IPS-NIHi11 (cell line): ENCODE results near the gene RABGGTA.

Experiments
- DNase-seq: peaks from one replicate; pipeline ENCODE4 v3.0.0; 2012; ENCODE audit warnings: mixed read lengths, low spot score

The RABGGTA gene

DNA sequence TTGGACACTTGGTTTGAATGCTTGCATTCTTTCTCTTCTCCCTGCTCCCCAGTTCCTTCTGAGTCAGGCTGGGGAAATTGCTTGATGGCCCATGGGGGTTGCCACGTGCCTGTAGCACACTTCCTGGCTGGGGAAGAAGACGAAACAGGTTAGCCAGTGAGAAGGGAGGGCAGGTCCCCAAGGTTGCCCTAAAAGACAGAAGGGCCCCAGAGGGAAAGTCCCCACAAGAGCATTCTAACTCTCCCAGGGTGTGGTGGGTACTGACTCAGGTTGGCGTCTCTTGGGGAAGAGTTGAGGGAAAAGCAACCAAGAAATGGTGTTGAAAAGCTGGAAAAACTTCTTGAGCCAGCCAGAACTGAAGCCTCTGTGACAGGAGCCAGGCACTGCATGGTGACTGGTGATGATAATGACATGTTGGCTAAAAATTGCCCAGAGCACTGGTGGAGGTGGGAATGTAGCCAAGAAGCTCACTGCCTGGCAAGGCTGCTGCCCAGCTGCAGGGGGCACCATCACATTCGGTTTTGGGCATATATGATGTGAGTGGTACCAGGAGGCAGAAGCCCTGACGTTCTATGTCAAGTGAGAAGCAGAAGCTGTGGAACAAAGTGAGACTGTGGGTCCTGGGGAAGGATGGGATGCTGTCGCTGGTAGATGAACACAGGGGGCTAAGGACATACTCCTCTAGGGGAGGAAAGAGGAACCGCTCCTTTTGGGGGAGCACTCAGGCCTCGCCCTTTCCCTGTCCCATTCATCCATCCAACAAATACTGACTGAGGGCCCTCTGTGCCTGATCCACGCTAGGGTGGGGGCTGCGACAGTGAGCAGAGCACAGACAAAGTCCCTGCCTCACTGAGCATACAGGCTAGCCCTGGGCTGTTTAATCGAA lies 8.1 kb upstream of the RABGGTA start:
- no peak for DNase-seq

DNA sequence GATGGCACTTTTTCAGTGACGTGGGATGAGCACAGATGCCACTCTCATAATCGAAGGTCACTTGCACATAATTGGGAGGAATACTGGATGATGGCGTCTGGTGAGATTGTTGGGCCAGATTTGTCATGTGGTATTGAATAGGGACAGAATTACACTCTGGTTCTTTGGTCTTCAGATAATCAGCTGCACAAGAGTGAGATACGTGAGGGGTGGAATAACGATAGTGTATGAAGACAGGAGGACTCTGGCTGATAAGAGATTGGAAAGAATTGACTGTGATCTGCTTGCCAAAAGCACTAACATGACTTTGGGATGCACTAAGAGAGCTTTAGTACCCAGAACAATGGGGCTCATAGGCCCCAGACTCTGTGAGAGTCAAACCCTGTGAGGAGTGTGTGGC lies 7.0 kb upstream of the RABGGTA start:
- DNase-seq, result no peak

GRCh38 chr14:24277606-24278321 lies 6.4 kb upstream of the RABGGTA start:
- no peak for DNase-seq

DNA sequence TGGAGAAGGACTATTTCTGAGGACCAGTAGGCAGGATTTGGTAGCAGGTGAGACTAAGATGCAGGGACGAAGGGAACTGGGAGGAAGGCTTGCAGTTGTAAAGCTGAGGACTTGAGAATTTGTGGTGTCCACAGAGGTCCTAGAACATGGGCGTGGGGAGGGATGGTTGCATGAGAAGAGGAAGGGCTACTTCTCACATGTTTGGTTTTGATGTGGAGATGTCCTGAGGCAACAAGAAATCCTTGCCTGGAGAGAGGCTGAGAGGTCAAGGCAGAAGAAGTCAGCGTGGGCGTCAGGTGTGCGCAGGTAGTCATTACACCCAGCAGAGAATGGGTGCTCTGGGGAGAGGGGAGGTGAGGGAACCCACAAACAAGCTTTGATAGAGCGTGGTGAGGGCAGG lies 5.7 kb upstream of the RABGGTA start:
- no peak for DNase-seq

- DNase-seq, result no peak
These were observed 2.7 kb upstream of the RABGGTA start for GRCh38 chr14:24274101-24274543.

- DNase-seq, result no peak
These were observed 2.1 kb upstream of the RABGGTA start for GRCh38 chr14:24273422-24273998.

GRCh38 chr14:24272467-24272866 lies 1.1 kb upstream of the RABGGTA start:
- no peak for DNase-seq

GRCh38 chr14:24271834-24272263 lies 452 bp upstream of the RABGGTA start:
- no peak for DNase-seq

DNA sequence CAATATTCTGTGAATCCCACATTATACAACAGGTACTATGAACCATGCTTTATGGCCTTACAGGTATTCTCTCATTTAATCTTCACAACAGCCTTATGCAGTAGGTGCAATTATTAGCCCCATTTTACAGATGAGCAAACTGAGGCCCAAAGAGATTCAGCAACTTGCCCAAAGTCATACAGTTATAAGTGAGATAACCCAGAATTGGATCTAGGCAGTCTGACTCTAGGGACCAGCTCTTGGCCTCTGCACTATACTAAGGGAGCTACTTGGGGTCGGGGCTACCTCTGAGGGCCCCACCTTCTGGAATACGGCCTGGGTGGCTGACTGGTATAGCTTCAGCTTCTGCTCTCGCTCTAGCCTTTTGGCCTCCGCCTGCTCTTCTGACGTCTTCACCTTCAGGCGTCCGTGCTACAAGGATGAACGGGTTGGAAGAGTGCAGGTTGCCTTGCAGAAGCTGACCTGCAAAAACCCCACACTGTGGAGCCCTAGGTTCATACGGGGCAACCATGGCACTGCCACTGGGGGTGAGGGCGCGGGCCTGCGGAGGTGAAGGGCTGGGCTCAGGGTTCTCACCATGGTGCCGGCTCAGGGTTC lies 762 bp downstream of the RABGGTA start:
- DNase-seq, result no peak

GRCh38 chr14:24269910-24270536 lies 1.4 kb downstream of the RABGGTA start:
- no peak for DNase-seq

DNA sequence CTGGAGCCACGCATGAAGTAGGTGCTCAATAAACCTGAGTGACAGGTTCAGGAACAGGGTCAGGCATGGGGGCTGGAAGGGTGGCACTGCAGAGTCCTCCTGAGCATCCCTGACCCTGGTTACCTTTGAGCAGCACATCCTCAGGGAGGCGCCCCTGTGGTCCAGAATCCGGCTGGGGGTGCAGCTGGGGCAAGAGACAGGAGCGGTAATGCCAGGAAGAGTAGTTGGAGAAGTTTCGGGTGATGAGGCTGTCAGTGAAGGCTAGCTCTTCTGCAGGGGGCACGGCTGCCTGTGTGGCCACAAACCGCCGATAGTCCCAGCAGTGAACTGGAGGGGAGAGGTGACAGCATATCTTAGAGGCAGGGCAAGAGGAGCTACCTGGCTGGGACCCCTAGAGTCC lies 2.0 kb downstream of the RABGGTA start:
- DNase-seq, result no peak

GRCh38 chr14:24268225-24268624 lies 3.2 kb downstream of the RABGGTA start:
- no peak for DNase-seq

DNA sequence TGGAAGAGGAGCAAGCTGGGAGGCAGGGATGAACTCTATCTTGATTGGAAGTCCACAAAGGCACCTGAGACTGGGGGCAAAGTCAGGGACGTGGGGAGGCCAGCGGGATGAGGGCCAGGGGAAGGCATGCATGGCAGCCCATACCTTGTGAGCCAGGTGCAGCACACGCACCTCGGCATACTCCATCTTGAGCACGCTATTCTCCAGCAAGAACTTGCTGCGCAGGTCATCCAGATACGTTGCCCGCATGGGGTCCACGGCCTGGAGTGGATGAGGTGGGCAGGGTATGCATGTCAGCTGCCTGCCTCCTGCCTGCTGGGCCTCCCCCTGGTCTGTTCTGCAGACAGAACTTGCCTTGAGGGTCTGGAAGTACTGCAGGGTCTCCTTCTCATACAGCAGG lies 3.9 kb downstream of the RABGGTA start:
- no peak for DNase-seq

DNA sequence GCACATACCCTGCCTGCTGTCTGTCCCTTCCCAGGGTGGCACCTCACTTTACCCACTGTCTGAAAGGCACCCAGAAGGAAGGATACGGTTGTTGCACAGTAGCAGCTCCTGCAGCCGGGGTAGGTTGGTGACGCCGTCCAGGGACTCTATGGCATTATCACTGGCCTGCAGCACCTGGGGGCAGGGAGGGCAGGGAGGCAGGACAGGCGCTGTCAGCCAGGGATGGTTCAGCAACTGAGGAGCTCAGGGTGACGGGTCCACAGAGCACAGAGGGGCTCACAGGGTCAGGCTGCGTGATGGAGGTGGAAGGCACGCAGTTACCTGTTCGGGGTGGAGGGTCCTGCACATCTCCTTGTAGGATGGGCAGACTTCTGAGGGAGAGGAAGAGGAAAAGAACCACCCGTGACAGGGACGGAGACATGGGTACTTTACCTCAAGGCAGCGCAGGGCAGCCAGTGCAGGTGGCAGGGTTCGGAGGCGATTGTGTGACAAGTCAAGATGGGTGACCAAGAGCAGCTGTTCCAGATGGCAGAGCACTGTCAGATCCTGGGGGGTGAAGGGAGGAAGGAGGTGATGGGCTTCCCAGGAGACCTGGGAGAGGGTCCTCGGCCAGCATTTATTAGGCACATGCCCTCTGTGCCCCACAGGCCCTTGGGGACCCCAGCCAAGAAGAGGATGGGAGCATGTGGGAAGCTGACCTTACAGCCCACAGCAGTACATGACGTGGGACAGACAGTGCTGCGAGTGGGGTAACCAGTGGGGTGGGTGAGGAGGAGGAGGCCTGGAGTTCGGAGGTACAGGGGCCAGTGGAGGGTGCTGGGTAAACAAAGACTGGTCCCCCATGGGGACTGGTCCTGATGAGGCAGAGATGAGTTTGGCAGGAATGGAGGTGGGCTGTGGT lies 4.8 kb downstream of the RABGGTA start:
- no peak for DNase-seq

DNA sequence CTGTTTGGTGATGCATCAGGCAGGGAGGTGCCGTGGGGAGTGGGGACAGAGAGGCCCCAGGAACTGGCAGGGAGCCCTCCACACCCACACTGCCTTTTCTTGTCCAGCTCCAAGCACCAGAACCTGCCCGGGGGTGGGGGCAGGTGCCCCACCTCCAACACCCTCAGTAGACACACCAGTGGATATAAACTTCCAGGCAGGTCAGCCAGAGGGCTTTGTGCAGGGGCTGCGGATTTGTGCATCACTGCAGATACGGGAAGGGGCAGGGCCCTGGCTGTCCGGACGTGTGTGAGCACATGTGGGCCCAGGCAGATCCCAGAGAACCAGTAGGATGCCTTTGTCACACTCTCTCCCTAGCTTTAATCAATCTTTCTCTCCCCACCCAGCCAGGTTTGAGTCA lies 7.1 kb downstream of the RABGGTA start:
- no peak for DNase-seq

GRCh38 chr14:24263848-24264247 lies 7.5 kb downstream of the RABGGTA start:
- no peak for DNase-seq

DNA sequence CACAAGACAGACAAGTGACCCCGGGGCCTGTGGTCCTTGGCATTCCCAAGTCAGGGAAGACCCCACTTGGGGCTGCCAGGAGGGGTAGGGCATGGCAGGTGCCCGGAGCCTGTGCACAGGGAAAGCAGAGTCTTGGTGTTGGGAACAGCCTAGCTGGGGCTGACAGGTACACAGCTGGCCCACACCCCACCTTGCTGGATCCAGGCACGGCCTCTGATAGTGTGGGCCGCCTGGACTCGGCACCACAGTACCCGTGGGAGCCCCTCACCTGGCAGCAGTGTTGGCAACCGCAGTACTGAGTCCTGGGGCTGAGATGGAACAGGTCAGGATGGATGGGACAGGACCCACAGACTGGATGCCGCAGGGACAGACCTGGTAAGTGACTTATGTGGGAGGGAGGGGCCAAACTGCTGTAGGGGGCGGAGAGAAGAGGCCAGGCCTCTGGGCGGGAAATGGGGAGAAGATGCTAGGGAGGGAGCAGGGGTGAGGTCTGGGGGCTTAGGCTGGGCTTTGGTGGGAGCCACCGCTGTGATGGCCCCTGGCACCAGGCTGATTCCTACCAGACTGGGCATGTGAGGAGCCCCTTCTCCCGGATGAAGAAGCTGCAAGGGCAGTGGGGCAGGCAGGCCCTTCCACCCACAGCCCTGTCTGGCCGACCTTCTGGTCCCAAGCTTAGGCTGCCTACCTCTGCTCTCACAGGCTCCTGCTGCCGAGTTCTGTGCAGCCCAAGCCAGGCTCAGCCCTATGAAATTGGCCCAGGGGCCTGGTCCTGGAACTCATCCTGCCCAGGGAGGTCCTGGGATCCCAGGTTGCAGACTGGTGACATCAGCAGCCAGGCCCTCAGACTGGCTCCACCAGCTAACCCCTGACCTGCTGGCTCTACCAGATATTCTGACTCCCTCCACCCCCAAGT lies 8.3 kb downstream of the RABGGTA start, which contains the start of gene TGM1:
TGM1 (minus strand) TSS at position 357 of the 913 bp plus-strand sequence. CDS start 825 bp downstream, outside the sequence.
- peak; percentile 66 for DNase-seq

DNA sequence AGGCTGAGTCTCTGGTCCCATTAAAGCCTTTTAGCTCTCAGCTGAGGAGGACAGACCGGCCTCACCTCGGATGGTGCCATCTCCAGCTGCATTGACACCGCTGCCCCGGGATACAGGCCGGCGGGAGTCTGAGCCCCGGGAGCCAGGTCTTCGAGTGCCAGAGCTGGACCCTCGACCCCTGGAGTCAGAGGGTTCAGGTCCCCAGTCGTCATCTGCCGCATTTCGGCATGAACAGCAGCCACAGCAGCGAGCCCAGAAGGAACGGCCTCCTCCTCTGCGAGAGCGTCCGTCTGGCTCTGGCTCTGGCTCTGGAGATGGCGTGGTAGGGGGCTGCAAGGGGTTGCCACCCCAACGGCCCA lies 9.4 kb downstream of the RABGGTA start:
- DNase-seq, result no peak

DNA sequence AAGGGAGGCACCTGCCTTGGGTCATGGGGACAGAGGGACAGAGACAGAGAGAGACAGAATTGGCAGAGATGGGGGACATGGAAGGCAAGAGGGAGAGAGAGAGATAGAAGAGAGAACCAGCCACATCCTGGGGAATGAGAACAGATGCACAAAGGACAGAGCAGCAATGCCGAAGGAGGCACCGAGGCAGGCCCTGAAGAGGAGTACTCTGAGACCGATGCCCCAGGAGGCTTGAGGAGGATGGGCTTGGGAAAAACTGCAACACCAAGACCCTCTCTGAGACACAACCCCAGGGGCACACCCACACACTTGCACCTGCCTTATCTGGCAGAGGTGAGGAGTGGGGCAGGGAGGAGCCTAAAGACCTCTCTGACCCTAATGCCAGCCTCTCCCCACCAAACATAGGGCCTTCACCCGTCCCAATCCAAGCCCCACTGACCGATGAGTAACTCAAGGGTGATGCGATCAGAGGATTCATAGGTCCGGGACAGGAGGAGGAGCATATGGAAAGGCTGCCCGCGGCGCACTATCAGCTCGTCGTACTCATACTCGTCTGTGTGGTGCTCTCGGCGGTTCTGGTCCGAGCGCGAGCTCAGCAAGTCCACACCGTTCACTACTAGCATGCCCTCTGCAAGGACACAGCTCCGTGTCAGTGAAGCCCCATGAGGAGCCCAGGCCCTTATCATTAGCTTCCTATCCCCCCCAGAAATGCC lies 10.0 kb downstream of the RABGGTA start:
- DNase-seq, result no peak
